Measurements from ENCODE around the gene LNX1. TPM values are rescaled to one million over a fixed set of nuclear protein-coding genes. Genes with fewer than 3 reads are reported as not detected.

LNX1 gene
- total and polyA plus RNA-seq, 5 donors from 2014 or later, result 0.25 to 0.42 (median 0.32) TPM; not detected in 1

- H3K9me3 Mint-ChIP-seq, result peaks cover 0 to 7% (median 0%) of the 10 kb centered on the region in 7 donors
Measured at GRCh38 chr4:53481586-53481985, 109.7 kb downstream of the LNX1 start.

DNA sequence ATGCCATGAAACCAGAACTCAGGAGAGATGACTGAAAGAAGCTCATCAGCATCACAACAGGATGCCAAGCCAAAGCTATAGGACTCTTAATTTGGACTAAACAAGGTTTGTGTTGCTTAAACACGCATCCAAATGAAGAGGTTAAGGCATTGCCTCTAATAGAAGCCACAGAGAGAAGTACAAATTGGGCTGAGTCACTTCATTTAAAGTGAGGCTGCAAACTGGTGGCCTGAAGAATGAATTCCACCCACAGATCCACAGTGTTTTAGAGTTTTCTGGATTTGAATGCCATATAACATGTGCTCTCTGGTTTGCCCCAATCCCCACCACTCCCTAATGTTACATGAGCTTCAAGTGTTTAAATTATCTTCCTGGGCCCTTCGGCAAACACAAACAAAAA lies 110.4 kb downstream of the LNX1 start:
- H3K9me3 Mint-ChIP-seq, result peaks cover 0 to 7% (median 0%) of the 10 kb centered on the region in 7 donors
- peaks cover 27% of the 10 kb centered on the region for H3K27me3 Mint-ChIP-seq
- Histone ChIP-seq H3K9me3 (ENCODE audit: control insufficient read depth in 2 of 2, low read length in 2 of 2) (no peaks in the 10 kb centered on the region), H3K27ac (ENCODE audit: insufficient read depth, low read length, poor library complexity, severe bottlenecking) (no peak overlapping the region), H3K36me3 (ENCODE audit: control insufficient read depth, insufficient read depth, low read length) (no peaks in the 10 kb centered on the region), H3K4me3 (ENCODE audit: low read depth, low read length) (no peak overlapping the region), H3K27me3 (ENCODE audit: control insufficient read depth, insufficient read depth, low read length) (peaks cover 4% of the 10 kb centered on the region), H3K4me1 (ENCODE audit: control insufficient read depth, insufficient read depth, low read length, poor library complexity, severe bottlenecking) (no peaks in the 10 kb centered on the region)
- no peaks in the 10 kb centered on the region for H3K36me3 Mint-ChIP-seq
- H3K27ac Mint-ChIP-seq, result no peak overlapping the region
- no peak overlapping the region for H3K4me3 Mint-ChIP-seq
- H3K4me1 Mint-ChIP-seq, result no peaks in the 10 kb centered on the region
- ATAC-seq (ENCODE audit: low read depth in 2 of 2), result no peak
- DNase-seq, result no peak

More at GRCh38 chr4:53481586-53481985, 109.7 kb downstream of the LNX1 start:
- Mint-ChIP-seq H3K4me3 (no peak overlapping the region), H3K27me3 (peaks cover 34% of the 10 kb centered on the region), H3K36me3 (no peaks in the 10 kb centered on the region), H3K4me1 (no peaks in the 10 kb centered on the region), H3K27ac (no peak overlapping the region)
- no peaks in the 10 kb centered on the region for H3K4me1 ChIP-seq (ENCODE audit: control insufficient read depth, insufficient read depth, low read length, poor library complexity, severe bottlenecking)
- ATAC-seq (ENCODE audit: low read depth in 2 of 2) (no peak), DNase-seq (no peak)
- H3K36me3 ChIP-seq (ENCODE audit: control insufficient read depth, insufficient read depth, low read length), result no peaks in the 10 kb centered on the region
- no peak overlapping the region for H3K4me3 ChIP-seq (ENCODE audit: low read depth, low read length)
- no peaks in the 10 kb centered on the region for H3K9me3 ChIP-seq (ENCODE audit: control insufficient read depth in 2 of 2, low read length in 2 of 2)
- no peak overlapping the region for H3K27ac ChIP-seq (ENCODE audit: insufficient read depth, low read length, poor library complexity, severe bottlenecking)
- peaks cover 4% of the 10 kb centered on the region for H3K27me3 ChIP-seq (ENCODE audit: control insufficient read depth, insufficient read depth, low read length)

- Mint-ChIP-seq H3K4me3 (no peak overlapping the region), H3K9me3 (peaks cover 0 to 7% (median 0%) of the 10 kb centered on the region in 7 donors), H3K4me1 (no peaks in the 10 kb centered on the region), H3K27ac (no peak overlapping the region), H3K27me3 (peaks cover 27% of the 10 kb centered on the region), H3K36me3 (no peaks in the 10 kb centered on the region)
- H3K27me3 ChIP-seq (ENCODE audit: control insufficient read depth, insufficient read depth, low read length), result peaks cover 4% of the 10 kb centered on the region
- no peak for ATAC-seq (ENCODE audit: low read depth in 2 of 2)
- H3K4me3 ChIP-seq (ENCODE audit: low read depth, low read length), result no peak overlapping the region
- DNase-seq, result no peak
- H3K36me3 ChIP-seq (ENCODE audit: control insufficient read depth, insufficient read depth, low read length), result no peaks in the 10 kb centered on the region
- no peak overlapping the region for H3K27ac ChIP-seq (ENCODE audit: insufficient read depth, low read length, poor library complexity, severe bottlenecking)
- no peaks in the 10 kb centered on the region for H3K4me1 ChIP-seq (ENCODE audit: control insufficient read depth, insufficient read depth, low read length, poor library complexity, severe bottlenecking)
- no peaks in the 10 kb centered on the region for H3K9me3 ChIP-seq (ENCODE audit: control insufficient read depth in 2 of 2, low read length in 2 of 2)
Measured at GRCh38 chr4:53479736-53480525, 111.4 kb downstream of the LNX1 start.

- DNase-seq, result no peak
- Histone ChIP-seq H3K4me3 (ENCODE audit: low read depth, low read length) (no peak overlapping the region), H3K36me3 (ENCODE audit: control insufficient read depth, insufficient read depth, low read length) (no peaks in the 10 kb centered on the region), H3K9me3 (ENCODE audit: control insufficient read depth in 2 of 2, low read length in 2 of 2) (peaks cover 0 to under 1% of the 10 kb centered on the region in 2 experiments), H3K4me1 (ENCODE audit: control insufficient read depth, insufficient read depth, low read length, poor library complexity, severe bottlenecking) (no peaks in the 10 kb centered on the region), H3K27me3 (ENCODE audit: control insufficient read depth, insufficient read depth, low read length) (peaks cover 4% of the 10 kb centered on the region), H3K27ac (ENCODE audit: insufficient read depth, low read length, poor library complexity, severe bottlenecking) (no peak overlapping the region)
- no peak for ATAC-seq (ENCODE audit: low read depth in 2 of 2)
- peaks cover 27% of the 10 kb centered on the region for H3K27me3 Mint-ChIP-seq
- peaks cover 0 to 7% (median 0%) of the 10 kb centered on the region in 7 donors for H3K9me3 Mint-ChIP-seq
- H3K36me3 Mint-ChIP-seq, result no peaks in the 10 kb centered on the region
- no peak overlapping the region for H3K4me3 Mint-ChIP-seq
- no peak overlapping the region for H3K27ac Mint-ChIP-seq
- H3K4me1 Mint-ChIP-seq, result no peaks in the 10 kb centered on the region
Measured at GRCh38 chr4:53478671-53479456, 112.4 kb downstream of the LNX1 start.

- Mint-ChIP-seq H3K27ac (no peak overlapping the region), H3K36me3 (no peaks in the 10 kb centered on the region), H3K9me3 (peaks cover 0 to 9% (median 4%) of the 10 kb centered on the region in 7 donors), H3K4me1 (no peaks in the 10 kb centered on the region), H3K27me3 (peaks cover 27% of the 10 kb centered on the region), H3K4me3 (no peak overlapping the region)
- no peak for ATAC-seq (ENCODE audit: low read depth in 2 of 2)
- no peak for DNase-seq
- no peaks in the 10 kb centered on the region for H3K4me1 ChIP-seq (ENCODE audit: control insufficient read depth, insufficient read depth, low read length, poor library complexity, severe bottlenecking)
- peaks cover 4% of the 10 kb centered on the region for H3K27me3 ChIP-seq (ENCODE audit: control insufficient read depth, insufficient read depth, low read length)
- H3K9me3 ChIP-seq (ENCODE audit: control insufficient read depth in 2 of 2, low read length in 2 of 2), result peaks cover 0 to 1% of the 10 kb centered on the region in 2 experiments
- H3K27ac ChIP-seq (ENCODE audit: insufficient read depth, low read length, poor library complexity, severe bottlenecking), result no peak overlapping the region
- no peak overlapping the region for H3K4me3 ChIP-seq (ENCODE audit: low read depth, low read length)
- no peaks in the 10 kb centered on the region for H3K36me3 ChIP-seq (ENCODE audit: control insufficient read depth, insufficient read depth, low read length)
Measured at GRCh38 chr4:53477636-53478035, 113.7 kb downstream of the LNX1 start.

- Mint-ChIP-seq H3K27ac (no peak overlapping the region), H3K36me3 (no peaks in the 10 kb centered on the region), H3K4me3 (no peak overlapping the region), H3K27me3 (peaks cover 23% of the 10 kb centered on the region), H3K4me1 (no peaks in the 10 kb centered on the region), H3K9me3 (peaks cover 0 to 10% (median 5%) of the 10 kb centered on the region in 7 donors)
- no peak for DNase-seq
- H3K4me1 ChIP-seq (ENCODE audit: control insufficient read depth, insufficient read depth, low read length, poor library complexity, severe bottlenecking), result no peaks in the 10 kb centered on the region
- no peak for ATAC-seq (ENCODE audit: low read depth in 2 of 2)
- H3K27me3 ChIP-seq (ENCODE audit: control insufficient read depth, insufficient read depth, low read length), result peaks cover 4% of the 10 kb centered on the region
- H3K9me3 ChIP-seq (ENCODE audit: control insufficient read depth in 2 of 2, low read length in 2 of 2), result peaks cover 0 to 1% of the 10 kb centered on the region in 2 experiments
- H3K36me3 ChIP-seq (ENCODE audit: control insufficient read depth, insufficient read depth, low read length), result no peaks in the 10 kb centered on the region
- H3K27ac ChIP-seq (ENCODE audit: insufficient read depth, low read length, poor library complexity, severe bottlenecking), result no peak overlapping the region
- no peak overlapping the region for H3K4me3 ChIP-seq (ENCODE audit: low read depth, low read length)
Measured at GRCh38 chr4:53477038-53477565, 114.2 kb downstream of the LNX1 start.

GRCh38 chr4:53476232-53477037 lies 114.9 kb downstream of the LNX1 start:
- DNase-seq (no peak), ATAC-seq (ENCODE audit: low read depth in 2 of 2) (no peak)
- Mint-ChIP-seq H3K27me3 (peaks cover 22% of the 10 kb centered on the region), H3K27ac (no peak overlapping the region), H3K9me3 (peaks cover 0 to 10% (median 5%) of the 10 kb centered on the region in 7 donors), H3K4me3 (no peak overlapping the region), H3K36me3 (no peaks in the 10 kb centered on the region), H3K4me1 (no peaks in the 10 kb centered on the region)
- Histone ChIP-seq H3K4me3 (ENCODE audit: low read depth, low read length) (no peak overlapping the region), H3K27me3 (ENCODE audit: control insufficient read depth, insufficient read depth, low read length) (peaks cover 4% of the 10 kb centered on the region), H3K4me1 (ENCODE audit: control insufficient read depth, insufficient read depth, low read length, poor library complexity, severe bottlenecking) (no peaks in the 10 kb centered on the region), H3K27ac (ENCODE audit: insufficient read depth, low read length, poor library complexity, severe bottlenecking) (no peak overlapping the region), H3K36me3 (ENCODE audit: control insufficient read depth, insufficient read depth, low read length) (no peaks in the 10 kb centered on the region), H3K9me3 (ENCODE audit: control insufficient read depth in 2 of 2, low read length in 2 of 2) (peaks cover 0 to 1% of the 10 kb centered on the region in 2 experiments)
